Measurements from ENCODE around the gene CR1.

DNA sequence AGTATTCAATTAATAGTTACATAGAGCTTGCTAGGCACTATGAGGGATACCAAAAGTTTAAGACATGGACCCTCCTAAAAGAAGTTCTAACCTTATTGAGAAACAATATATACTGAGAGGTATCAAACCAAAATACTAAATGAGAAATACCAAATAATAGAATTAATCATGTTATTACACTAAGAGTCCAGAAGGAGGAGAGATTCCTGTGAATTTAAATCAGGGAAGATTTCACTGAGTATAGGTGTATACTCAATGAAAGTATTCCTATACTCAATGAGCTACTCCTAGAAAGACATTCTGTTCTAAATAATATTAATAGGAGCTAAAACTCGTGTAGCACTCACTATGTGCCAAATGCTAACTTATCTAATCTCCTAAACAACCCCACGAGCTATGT, 158.4 kb downstream of the CR1 start:
- TF ChIP-seq, protein P1, sequence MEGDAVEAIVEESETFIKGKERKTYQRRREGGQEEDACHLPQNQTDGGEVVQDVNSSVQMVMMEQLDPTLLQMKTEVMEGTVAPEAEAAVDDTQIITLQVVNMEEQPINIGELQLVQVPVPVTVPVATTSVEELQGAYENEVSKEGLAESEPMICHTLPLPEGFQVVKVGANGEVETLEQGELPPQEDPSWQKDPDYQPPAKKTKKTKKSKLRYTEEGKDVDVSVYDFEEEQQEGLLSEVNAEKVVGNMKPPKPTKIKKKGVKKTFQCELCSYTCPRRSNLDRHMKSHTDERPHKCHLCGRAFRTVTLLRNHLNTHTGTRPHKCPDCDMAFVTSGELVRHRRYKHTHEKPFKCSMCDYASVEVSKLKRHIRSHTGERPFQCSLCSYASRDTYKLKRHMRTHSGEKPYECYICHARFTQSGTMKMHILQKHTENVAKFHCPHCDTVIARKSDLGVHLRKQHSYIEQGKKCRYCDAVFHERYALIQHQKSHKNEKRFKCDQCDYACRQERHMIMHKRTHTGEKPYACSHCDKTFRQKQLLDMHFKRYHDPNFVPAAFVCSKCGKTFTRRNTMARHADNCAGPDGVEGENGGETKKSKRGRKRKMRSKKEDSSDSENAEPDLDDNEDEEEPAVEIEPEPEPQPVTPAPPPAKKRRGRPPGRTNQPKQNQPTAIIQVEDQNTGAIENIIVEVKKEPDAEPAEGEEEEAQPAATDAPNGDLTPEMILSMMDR (IDR thresholded peaks at IDR 0.05), result peak in 1 of 7 experiments; percentile 7
- TF ChIP-seq POLR2AphosphoS5 (IDR thresholded peaks at IDR 0.05), result no peak
